Gastrocnemius medialis (tissue), 4 donors: ENCODE measurements around the gene ACBD5.

ENCODE experiments used
- CTCF ChIP-seq, 5 experiments: fragments of 450-650 bp in 3 of 5; fragments of 200-600 bp in 2 of 5; sonication (generic) in 2 of 5; IDR thresholded peaks in 4 of 5; conservative IDR thresholded peaks in 1 of 5; 1 replicate in 4 of 5; 2 replicates in 1 of 5; pipeline ENCODE4 v1.5.1; 2016 to 2019; ENCODE audit warnings: antibody characterized with exemption in 5 of 5, mild to moderate bottlenecking in 3 of 5, moderate library complexity in 3 of 5
- POLR2A ChIP-seq, 2 donors: fragments of 450-650 bp; IDR thresholded peaks; one replicate each; pipeline ENCODE4 v1.6.1; 2017; ENCODE audit warnings: antibody characterized with exemption in 2 of 2, mild to moderate bottlenecking in 2 of 2, moderate library complexity in 2 of 2

- TF ChIP-seq CTCF (IDR thresholded peaks at IDR 0.05 in 4 of 5, conservative IDR thresholded peaks at IDR 0.05 in 1 of 5) (no peak), POLR2A (IDR thresholded peaks at IDR 0.05) (no peak)
These were observed 4.9 kb downstream of the ACBD5 start for GRCh38 chr10:27235706-27236105.
